Gastroesophageal sphincter (tissue), 4 donors: Measurements from ENCODE around the gene ZNF804A. TPM values are rescaled to one million over a fixed set of nuclear protein-coding genes. Genes with fewer than 3 reads are reported as not detected.
A peak's percentile ranks its signal among the peaks of the same experiment; 100 is the strongest.

ENCODE experiments used
- ATAC-seq: fragments of 150-250 bp; one replicate; pipeline ENCODE4 v1.9.1; 2016; ENCODE audit warnings: mild to moderate bottlenecking, moderate library complexity
- H3K27ac ChIP-seq, 4 donors: fragments of 200-600 bp; sonication (generic) in 3 of 4; 1 replicate in 3 of 4; 2 replicates in 1 of 4; pipeline ENCODE4 v1.5.1; 2016 to 2019
- H3K27me3 ChIP-seq: fragments of 200-600 bp; sonication (generic); one replicate; pipeline ENCODE4 v1.5.1; 2019
- H3K36me3 ChIP-seq, 2 donors: fragments of 200-600 bp; sonication (generic); one replicate each; pipeline ENCODE4 v1.5.1; 2019; ENCODE audit warnings: control low read depth in 1 of 2
- H3K4me1 ChIP-seq, 3 donors: fragments of 200-600 bp; sonication (generic); 1 replicate in 2 of 3; 2 replicates in 1 of 3; pipeline ENCODE4 v1.5.1; 2016 to 2019; ENCODE audit warnings: control low read depth in 2 of 3
- H3K4me3 ChIP-seq, 2 donors: fragments of 200-600 bp; sonication (generic); one replicate each; pipeline ENCODE4 v1.5.1; 2019; ENCODE audit warnings: mild to moderate bottlenecking in 1 of 2, moderate library complexity in 1 of 2
- H3K9me3 ChIP-seq, 3 donors: fragments of 200-600 bp; sonication (generic); one replicate each; pipeline ENCODE4 v1.5.1; 2017 to 2019; ENCODE audit warnings: control low read depth in 2 of 3
- EP300 ChIP-seq: sonication (generic); formaldehyde crosslinking; IDR thresholded peaks from one replicate; pipeline ENCODE4 v1.6.1; 2017; ENCODE audit warnings: antibody characterized with exemption, mild to moderate bottlenecking
- POLR2A ChIP-seq, 2 donors: fragments of 450-650 bp; IDR thresholded peaks; one replicate each; pipeline ENCODE4 v1.6.1; 2017; ENCODE audit warnings: antibody characterized with exemption in 2 of 2, mild to moderate bottlenecking in 2 of 2, moderate library complexity in 1 of 2
- POLR2AphosphoS5 ChIP-seq: sonication (generic); formaldehyde crosslinking; IDR thresholded peaks from one replicate; pipeline ENCODE4 v1.6.1; 2017; ENCODE audit warnings: antibody characterized with exemption
- WGBS, 2 donors: methylation state at CpG; one replicate each; pipeline ENCODE4 v1.1.5; 2018; ENCODE audit warnings: low coverage in 1 of 2; 5-methylcytosine and 5-hydroxymethylcytosine counted together
- total RNA-seq, 4 donors: library from RNA; depleted of rRNA; stranded (reverse); fragments of >200 nt; gene quantifications; one replicate each; pipeline ENCODE4 v1.1.0, GENCODE V29; 2016
- TF ChIP-seq, protein P1 (sequence below), 4 experiments: fragments of 200-600 bp in 2 of 4; fragments of 450-650 bp in 2 of 4; sonication (generic) in 1 of 4; IDR thresholded peaks; one replicate each; pipeline ENCODE4 v1.5.1; 2017 to 2019; ENCODE audit warnings: antibody characterized with exemption in 4 of 4, mild to moderate bottlenecking in 2 of 4, moderate library complexity in 2 of 4

ZNF804A gene
- total RNA-seq, 4 donors from 2014 or later = under 0.01 to 0.08 (median 0.07) TPM; not detected in 1

DNA sequence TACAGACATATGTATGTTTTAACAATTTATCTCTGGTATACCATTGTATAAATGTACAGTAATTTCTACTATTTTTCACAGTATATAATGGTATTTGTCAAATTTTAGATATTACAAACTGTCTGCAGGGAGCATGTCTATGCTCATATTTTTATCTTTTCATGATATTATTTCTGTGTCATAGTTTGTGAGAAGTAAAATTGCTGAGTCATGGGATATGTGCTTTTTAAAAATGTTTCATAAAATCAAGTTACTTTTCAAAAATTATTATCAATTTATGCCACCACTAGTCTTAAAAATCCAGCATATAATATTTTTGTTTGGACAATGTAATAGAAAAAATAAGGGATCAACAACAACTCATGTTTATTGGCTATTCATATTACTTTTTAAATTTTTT lies 9.1 kb upstream of the ZNF804A start:
- ATAC-seq = no peak
- no peaks in the 10 kb centered on the region for H3K27me3 ChIP-seq
- no peak overlapping the region for H3K4me3 ChIP-seq
- no peak overlapping the region for H3K27ac ChIP-seq
- H3K4me1 ChIP-seq = no peaks in the 10 kb centered on the region
- no peaks in the 10 kb centered on the region for H3K9me3 ChIP-seq
- no peaks in the 10 kb centered on the region for H3K36me3 ChIP-seq
- TF ChIP-seq EP300 = no peak

DNA sequence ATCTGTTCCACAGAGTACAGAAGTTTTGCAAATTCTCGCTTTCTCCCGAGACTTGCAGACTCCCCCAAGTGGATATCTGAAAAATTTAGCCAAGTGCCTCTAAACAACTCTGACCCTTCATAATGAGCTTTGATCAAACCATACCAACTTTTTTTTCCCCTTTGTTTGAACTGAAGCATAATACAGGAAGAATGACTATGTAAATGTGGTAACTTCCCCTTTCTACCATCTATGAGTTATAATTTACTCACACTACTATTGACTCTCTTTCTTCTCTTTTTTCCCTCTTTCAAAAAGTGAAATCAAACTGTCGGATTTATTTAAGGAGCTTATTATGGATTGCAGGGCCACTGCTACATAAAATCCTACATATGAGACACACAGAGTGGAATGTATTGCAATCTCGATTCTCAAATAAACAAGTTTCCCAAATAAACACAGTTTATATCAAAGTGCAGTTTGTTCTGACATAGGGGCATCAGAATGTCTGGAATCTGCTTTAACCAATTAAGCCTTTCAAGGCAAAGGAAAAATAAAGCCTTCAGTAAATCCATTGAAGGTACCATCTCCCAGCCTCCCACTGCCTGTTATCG lies 1.4 kb upstream of the ZNF804A start:
- 33 to 39% methylated on average over 4 to 5 of the region's 5 CpGs for WGBS, 2 donors
- Histone ChIP-seq H3K36me3 (no peaks in the 10 kb centered on the region), H3K27me3 (peaks cover 13% of the 10 kb centered on the region), H3K27ac (no peak overlapping the region), H3K9me3 (no peaks in the 10 kb centered on the region), H3K4me1 (peaks cover 0 to 21% (median 3%) of the 10 kb centered on the region in 3 donors), H3K4me3 (peak overlapping the region; percentile 57 to 62)
- TF ChIP-seq POLR2A (IDR thresholded peaks at IDR 0.05) = no peak
- TF ChIP-seq, protein P1, sequence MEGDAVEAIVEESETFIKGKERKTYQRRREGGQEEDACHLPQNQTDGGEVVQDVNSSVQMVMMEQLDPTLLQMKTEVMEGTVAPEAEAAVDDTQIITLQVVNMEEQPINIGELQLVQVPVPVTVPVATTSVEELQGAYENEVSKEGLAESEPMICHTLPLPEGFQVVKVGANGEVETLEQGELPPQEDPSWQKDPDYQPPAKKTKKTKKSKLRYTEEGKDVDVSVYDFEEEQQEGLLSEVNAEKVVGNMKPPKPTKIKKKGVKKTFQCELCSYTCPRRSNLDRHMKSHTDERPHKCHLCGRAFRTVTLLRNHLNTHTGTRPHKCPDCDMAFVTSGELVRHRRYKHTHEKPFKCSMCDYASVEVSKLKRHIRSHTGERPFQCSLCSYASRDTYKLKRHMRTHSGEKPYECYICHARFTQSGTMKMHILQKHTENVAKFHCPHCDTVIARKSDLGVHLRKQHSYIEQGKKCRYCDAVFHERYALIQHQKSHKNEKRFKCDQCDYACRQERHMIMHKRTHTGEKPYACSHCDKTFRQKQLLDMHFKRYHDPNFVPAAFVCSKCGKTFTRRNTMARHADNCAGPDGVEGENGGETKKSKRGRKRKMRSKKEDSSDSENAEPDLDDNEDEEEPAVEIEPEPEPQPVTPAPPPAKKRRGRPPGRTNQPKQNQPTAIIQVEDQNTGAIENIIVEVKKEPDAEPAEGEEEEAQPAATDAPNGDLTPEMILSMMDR (IDR thresholded peaks at IDR 0.05) = no peak
- TF ChIP-seq EP300 = no peak
- TF ChIP-seq POLR2AphosphoS5 = no peak
- ATAC-seq = no peak

DNA sequence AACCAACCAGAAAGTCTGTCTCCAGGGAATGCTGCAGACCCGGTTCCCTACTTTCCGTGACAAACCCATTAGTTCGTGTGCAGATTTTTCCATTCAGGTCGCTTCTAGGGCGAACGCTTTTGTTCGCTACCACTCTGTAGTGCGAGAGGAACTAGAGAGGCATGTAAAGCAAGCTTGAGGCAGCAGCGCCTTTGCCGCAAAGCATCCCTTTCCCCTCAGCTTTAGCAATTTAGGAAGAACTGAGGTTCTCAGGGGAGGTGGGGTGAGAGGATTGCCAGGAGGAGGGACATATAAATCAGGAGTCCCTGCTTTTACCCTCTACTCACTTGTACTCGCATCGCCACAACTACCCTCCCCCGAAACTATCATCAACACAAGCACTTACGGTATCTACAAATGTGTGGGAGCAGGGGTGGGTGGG lies 748 bp upstream of the ZNF804A start:
- Histone ChIP-seq H3K4me1 (peaks cover 0 to 21% (median 3%) of the 10 kb centered on the region in 3 donors), H3K4me3 (peak overlapping the region; percentile 57 to 62), H3K27ac (peak overlapping the region in 1 of 4 donors; percentile 51), H3K36me3 (no peaks in the 10 kb centered on the region), H3K9me3 (no peaks in the 10 kb centered on the region), H3K27me3 (peaks cover 13% of the 10 kb centered on the region)
- TF ChIP-seq POLR2AphosphoS5 = no peak
- TF ChIP-seq, protein P1 (IDR thresholded peaks at IDR 0.05) = no peak
- no peak for TF ChIP-seq POLR2A (IDR thresholded peaks at IDR 0.05)
- no peak for TF ChIP-seq EP300
- ATAC-seq = peak; percentile 55
- WGBS, 2 donors = 0 to 12% methylated on average over 6 of the region's 14 CpGs

DNA sequence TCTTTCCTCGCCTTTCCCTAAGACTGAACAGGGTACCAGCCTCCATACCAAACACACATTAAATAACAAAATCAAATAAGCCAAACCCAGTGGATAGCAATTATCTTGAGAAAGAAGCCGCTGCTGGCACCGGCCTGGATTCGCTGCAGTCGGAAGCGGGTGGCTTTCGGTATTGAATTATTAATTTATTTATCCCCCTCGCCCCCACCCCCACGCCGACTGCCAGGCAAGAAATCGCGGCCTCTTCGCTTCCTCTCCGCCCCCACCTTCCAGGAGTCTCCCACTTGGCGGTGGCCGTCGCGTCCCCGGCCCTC lies 370 bp upstream of the ZNF804A start:
- no peak for ATAC-seq
- Histone ChIP-seq H3K36me3 (no peaks in the 10 kb centered on the region), H3K4me3 (peak overlapping the region; percentile 57 to 62), H3K27me3 (peaks cover 15% of the 10 kb centered on the region), H3K27ac (peak overlapping the region in 1 of 4 donors; percentile 51), H3K4me1 (peaks cover 0 to 21% (median 3%) of the 10 kb centered on the region in 3 donors), H3K9me3 (no peaks in the 10 kb centered on the region)
- 0 to 2% methylated on average over 8 to 15 of the region's 19 CpGs for WGBS, 2 donors
- TF ChIP-seq POLR2A (IDR thresholded peaks at IDR 0.05) (no peak), EP300 (no peak), POLR2AphosphoS5 (no peak)
- TF ChIP-seq, protein P1 (IDR thresholded peaks at IDR 0.05) = no peak

DNA sequence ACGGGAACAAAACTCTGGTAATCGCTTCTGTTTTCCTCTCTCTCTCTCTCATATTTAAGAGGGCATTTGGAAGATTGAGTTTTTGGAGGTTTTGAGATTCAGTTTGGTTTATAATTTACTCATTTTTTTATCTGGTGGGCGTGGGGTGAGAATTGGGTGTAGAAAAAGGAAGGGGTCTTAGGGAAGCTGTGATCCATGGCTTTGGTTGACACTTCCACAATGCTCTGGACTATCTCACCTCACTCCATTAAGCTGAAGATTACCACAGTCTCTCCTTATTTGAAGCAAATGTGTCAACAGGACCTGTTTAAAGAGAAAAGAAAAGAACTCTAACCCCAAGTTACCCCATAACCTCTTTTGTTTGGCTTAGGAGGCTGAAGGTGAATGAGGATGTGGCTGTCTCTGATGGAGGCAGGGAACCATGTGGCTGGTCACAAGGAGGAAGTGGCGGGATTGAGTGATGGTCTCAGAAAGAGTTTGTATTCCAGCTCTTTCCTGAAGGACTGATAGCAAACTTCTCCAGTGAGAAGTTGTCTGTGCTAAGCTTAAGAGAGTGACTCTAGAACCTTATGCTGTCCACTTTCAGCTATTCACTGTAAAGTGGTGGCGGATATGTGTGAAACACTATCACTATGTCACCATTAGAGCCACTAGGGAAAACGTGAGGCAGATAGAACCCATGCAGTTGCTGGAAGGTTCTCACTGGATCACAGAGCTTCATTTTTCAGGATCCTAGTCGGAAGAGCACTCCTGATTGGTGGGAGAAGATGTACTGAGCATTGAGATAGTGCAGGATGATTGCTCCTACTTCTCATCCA lies 934 bp downstream of the ZNF804A start:
- Histone ChIP-seq H3K36me3 (no peaks in the 10 kb centered on the region), H3K27me3 (peaks cover 23% of the 10 kb centered on the region), H3K4me3 (peak overlapping the region; percentile 57 to 62), H3K9me3 (no peaks in the 10 kb centered on the region), H3K4me1 (peaks cover 0 to 21% (median 3%) of the 10 kb centered on the region in 3 donors), H3K27ac (no peak overlapping the region)
- WGBS, 2 donors = 33 to 48% methylated on average over 4 to 7 of the region's 7 CpGs
- no peak for TF ChIP-seq POLR2A (IDR thresholded peaks at IDR 0.05)
- TF ChIP-seq EP300 = no peak
- TF ChIP-seq, protein P1 (IDR thresholded peaks at IDR 0.05) = no peak
- no peak for TF ChIP-seq POLR2AphosphoS5
- no peak for ATAC-seq
